Measurements from ENCODE around the gene CACNB2.
"Not testable (repeated sequence)": the region's sequence is repeated elsewhere in the genome, so short reads cannot be mapped to it uniquely, and the experiment has no call there.

CACNB2 gene

GRCh38 chr10:18577823-18578685 lies 437.8 kb downstream of the CACNB2 start:
- no peak for DNase-seq

GRCh38 chr10:18582803-18583202 lies 442.6 kb downstream of the CACNB2 start:
- DNase-seq = no peak

GRCh38 chr10:18583575-18584270 lies 443.5 kb downstream of the CACNB2 start:
- no peak for DNase-seq

DNA sequence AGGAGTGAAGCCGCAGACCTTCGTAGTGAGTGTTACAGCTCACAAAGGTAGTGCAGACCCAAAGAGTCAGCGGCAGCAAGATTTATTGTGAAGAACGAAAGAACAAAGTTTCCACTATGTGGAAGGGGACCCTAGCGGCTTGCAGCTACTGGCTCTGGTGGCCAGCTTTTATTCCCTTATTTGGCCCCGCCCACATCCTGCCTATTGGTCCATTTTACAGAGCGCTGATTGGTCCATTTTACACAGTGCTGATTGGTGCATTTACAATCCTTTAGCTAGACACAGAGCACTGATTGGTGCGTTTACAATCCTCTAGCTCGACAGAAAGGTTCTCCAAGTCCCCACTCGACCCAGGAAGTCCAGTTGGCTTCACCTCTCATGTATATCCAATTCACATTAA lies 446.4 kb downstream of the CACNB2 start:
- not testable (repeated sequence) for DNase-seq

- DNase-seq = not testable (repeated sequence)
Observed at GRCh38 chr10:18591141-18591540, 450.9 kb downstream of the CACNB2 start.

Measured in retina (tissue), 1 donor.